DND-41 (cell line): ENCODE results near the gene PPP2R5E.

Experiments used
- EZH2 ChIP-seq: IDR thresholded peaks from 3 replicates; pipeline ENCODE4 v1.6.1; 2012; ENCODE audit warnings: borderline replicate concordance, low read depth, mild to moderate bottlenecking, moderate library complexity, low read length, inconsistent platforms; ENCODE audit not compliant: severe bottlenecking
- TF ChIP-seq, protein P1 (sequence below): IDR thresholded peaks from 2 replicates; pipeline ENCODE4 v1.5.1; 2012; ENCODE audit warnings: borderline replicate concordance, low read length, moderate library complexity, mild to moderate bottlenecking; ENCODE audit not compliant: poor library complexity, severe bottlenecking; ENCODE audit errors: extremely low read depth

DNA sequence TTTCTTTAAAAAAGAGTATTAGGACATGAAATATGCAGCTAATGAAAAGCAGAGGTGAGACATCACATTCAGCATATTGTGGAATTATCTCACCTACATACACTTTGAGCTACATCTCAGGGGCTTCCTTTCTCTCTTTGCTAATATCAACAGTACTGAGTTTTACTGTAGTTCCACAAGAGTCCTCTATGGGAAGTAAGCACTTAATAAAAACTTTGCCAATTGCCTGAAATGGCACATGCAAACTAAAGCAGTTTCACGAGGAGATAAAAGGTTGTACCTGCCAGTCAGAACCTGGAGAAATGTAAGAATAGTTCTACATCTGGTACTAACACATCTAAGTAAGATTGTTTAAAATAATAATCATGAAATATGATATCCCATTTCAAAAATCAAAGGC is 150.9 kb downstream of the PPP2R5E start:
- TF ChIP-seq, protein P1, sequence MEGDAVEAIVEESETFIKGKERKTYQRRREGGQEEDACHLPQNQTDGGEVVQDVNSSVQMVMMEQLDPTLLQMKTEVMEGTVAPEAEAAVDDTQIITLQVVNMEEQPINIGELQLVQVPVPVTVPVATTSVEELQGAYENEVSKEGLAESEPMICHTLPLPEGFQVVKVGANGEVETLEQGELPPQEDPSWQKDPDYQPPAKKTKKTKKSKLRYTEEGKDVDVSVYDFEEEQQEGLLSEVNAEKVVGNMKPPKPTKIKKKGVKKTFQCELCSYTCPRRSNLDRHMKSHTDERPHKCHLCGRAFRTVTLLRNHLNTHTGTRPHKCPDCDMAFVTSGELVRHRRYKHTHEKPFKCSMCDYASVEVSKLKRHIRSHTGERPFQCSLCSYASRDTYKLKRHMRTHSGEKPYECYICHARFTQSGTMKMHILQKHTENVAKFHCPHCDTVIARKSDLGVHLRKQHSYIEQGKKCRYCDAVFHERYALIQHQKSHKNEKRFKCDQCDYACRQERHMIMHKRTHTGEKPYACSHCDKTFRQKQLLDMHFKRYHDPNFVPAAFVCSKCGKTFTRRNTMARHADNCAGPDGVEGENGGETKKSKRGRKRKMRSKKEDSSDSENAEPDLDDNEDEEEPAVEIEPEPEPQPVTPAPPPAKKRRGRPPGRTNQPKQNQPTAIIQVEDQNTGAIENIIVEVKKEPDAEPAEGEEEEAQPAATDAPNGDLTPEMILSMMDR: no peak
- no peak for TF ChIP-seq EZH2
